ENCODE measurements around the gene AMPH.

The AMPH gene

DNA sequence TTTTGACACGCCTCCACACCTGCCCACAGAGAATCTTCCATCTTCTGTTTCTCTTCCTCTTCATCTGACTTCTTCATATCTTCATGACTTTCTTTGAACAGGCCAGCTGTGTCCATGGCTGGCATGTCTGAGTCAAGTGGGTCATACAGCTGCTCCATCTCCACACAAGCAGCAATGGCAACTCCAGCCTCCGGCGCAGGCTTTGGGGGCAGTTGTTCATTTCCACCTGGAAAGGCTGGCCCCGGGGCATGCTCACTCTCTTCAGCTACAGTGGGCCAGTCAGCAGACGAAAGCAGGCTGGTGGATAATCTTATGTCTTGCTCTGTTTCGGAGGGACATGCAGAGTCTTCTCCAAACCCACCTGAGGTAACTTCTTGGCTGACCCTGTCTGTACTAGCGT lies 202.1 kb downstream of the AMPH start:
- Histone ChIP-seq H3K4me1 (no peaks in the 10 kb centered on the region), H3K79me2 (no peaks in the 10 kb centered on the region), H3K9ac (no peak overlapping the region), H3K27me3 (ENCODE audit: control insufficient read depth, insufficient read depth, low read length) (no peaks in the 10 kb centered on the region), H3K9me3 (ENCODE audit: control insufficient read depth, low read length) (peaks cover 3% of the 10 kb centered on the region), H3K36me3 (ENCODE audit: control insufficient read depth, insufficient read depth, low read length) (no peaks in the 10 kb centered on the region), H2AFZ (no peak overlapping the region), H3K4me3 (ENCODE audit: low read depth, low read length) (no peak overlapping the region), H3K4me2 (ENCODE audit: low read length) (no peak overlapping the region), H3K27ac (no peak overlapping the region)
- TF ChIP-seq, protein P1, sequence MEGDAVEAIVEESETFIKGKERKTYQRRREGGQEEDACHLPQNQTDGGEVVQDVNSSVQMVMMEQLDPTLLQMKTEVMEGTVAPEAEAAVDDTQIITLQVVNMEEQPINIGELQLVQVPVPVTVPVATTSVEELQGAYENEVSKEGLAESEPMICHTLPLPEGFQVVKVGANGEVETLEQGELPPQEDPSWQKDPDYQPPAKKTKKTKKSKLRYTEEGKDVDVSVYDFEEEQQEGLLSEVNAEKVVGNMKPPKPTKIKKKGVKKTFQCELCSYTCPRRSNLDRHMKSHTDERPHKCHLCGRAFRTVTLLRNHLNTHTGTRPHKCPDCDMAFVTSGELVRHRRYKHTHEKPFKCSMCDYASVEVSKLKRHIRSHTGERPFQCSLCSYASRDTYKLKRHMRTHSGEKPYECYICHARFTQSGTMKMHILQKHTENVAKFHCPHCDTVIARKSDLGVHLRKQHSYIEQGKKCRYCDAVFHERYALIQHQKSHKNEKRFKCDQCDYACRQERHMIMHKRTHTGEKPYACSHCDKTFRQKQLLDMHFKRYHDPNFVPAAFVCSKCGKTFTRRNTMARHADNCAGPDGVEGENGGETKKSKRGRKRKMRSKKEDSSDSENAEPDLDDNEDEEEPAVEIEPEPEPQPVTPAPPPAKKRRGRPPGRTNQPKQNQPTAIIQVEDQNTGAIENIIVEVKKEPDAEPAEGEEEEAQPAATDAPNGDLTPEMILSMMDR (IDR thresholded peaks at IDR 0.05), result no peak

DNA sequence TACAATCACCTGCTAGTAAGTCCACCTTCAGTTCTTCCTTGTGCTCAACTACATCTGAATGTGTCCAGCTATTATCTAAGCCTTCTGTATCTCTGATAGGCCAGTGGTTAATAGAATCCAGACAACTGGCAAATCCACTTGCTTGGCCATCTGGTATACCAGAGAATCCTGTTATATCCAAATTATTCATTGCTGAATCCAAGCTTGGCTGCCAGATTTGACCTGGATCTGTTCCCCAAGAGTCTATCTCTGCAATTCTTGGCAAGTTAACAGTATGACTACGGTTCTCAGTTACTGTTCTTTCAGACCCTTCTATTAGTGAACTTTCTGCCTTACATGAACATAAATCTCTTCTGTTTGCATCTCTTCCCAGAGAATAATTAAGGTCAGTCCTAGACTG lies 203.1 kb downstream of the AMPH start:
- Histone ChIP-seq H3K27me3 (ENCODE audit: control insufficient read depth, insufficient read depth, low read length) (no peaks in the 10 kb centered on the region), H3K36me3 (ENCODE audit: control insufficient read depth, insufficient read depth, low read length) (no peaks in the 10 kb centered on the region)
- TF ChIP-seq, protein P1 (IDR thresholded peaks at IDR 0.05), result no peak

DNA sequence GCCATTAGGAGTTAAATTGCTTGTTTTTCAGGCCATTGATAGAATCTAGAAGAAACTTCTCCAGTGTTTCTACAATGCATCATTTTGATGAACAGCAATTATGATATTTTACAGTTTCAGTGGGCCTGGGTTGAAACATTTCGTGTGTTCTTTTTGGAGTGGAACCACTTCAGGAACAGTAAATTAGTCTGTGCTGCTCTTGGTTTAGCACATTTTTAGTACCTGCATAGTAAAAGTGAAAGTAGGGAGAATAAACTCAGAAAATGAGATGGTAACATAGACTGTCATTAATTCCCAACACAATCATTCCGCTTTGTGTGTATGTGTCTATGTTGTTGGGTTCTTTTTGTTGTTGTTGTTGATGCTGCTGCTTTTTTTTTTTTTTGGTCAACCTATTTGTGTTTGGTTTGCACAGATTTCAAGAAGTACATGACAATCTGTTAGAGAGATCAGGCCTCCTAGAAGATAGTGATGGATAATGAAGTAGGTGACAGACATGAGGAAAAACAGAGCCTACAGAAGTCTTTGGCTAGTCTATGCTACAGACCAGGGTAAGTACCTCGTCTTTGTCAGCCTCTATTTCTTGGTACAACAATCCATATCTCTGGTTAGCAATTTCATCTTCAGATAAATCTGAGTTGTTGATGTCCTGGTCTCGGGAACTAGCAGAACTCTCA lies 203.8 kb downstream of the AMPH start:
- Histone ChIP-seq H3K27me3 (ENCODE audit: control insufficient read depth, insufficient read depth, low read length) (no peaks in the 10 kb centered on the region), H3K9ac (no peak overlapping the region), H3K27ac (no peak overlapping the region), H3K4me3 (ENCODE audit: low read depth, low read length) (no peak overlapping the region), H3K79me2 (no peaks in the 10 kb centered on the region), H3K9me3 (ENCODE audit: control insufficient read depth, low read length) (peaks cover 3% of the 10 kb centered on the region), H3K4me1 (no peaks in the 10 kb centered on the region), H3K36me3 (ENCODE audit: control insufficient read depth, insufficient read depth, low read length) (no peaks in the 10 kb centered on the region), H3K4me2 (ENCODE audit: low read length) (no peak overlapping the region), H2AFZ (no peak overlapping the region)
- TF ChIP-seq, protein P1 (IDR thresholded peaks at IDR 0.05), result no peak

More for the DNA sequence above, 203.1 kb downstream of the AMPH start:
- Histone ChIP-seq H3K4me3 (ENCODE audit: low read depth, low read length) (no peak overlapping the region), H3K4me2 (ENCODE audit: low read length) (no peak overlapping the region), H3K27ac (no peak overlapping the region), H3K9ac (no peak overlapping the region), H3K9me3 (ENCODE audit: control insufficient read depth, low read length) (peaks cover 3% of the 10 kb centered on the region), H3K79me2 (no peaks in the 10 kb centered on the region), H2AFZ (no peak overlapping the region), H3K4me1 (no peaks in the 10 kb centered on the region)

DNA sequence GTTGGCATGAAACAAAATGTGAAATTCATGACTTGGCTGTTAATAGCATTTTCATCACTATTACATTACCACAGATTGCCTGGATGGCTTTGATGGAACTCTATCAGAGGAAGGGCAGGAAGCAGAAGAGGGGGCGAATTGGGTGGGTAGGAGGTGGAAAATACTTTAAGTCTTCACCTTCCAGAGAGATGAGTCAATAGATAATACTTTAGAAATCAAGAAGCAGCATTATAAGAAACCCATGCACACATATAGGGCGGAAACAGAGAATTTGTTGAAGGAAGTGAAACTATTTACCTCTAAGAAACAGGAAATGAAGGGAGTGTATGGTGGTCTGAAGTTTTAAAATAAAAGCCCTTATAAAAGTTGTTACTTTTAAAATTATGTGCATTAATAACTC lies 205.7 kb downstream of the AMPH start:
- Histone ChIP-seq H3K79me2 (no peaks in the 10 kb centered on the region), H3K27me3 (ENCODE audit: control insufficient read depth, insufficient read depth, low read length) (no peaks in the 10 kb centered on the region), H3K4me3 (ENCODE audit: low read depth, low read length) (no peak overlapping the region), H3K27ac (no peak overlapping the region), H3K4me1 (no peaks in the 10 kb centered on the region), H2AFZ (no peak overlapping the region), H3K9me3 (ENCODE audit: control insufficient read depth, low read length) (peaks cover 3% of the 10 kb centered on the region), H3K36me3 (ENCODE audit: control insufficient read depth, insufficient read depth, low read length) (no peaks in the 10 kb centered on the region), H3K4me2 (ENCODE audit: low read length) (no peak overlapping the region), H3K9ac (no peak overlapping the region)
- TF ChIP-seq, protein P1 (IDR thresholded peaks at IDR 0.05), result no peak

All from parathyroid adenoma (tissue), 2 donors.